Small intestine (tissue), 7 donors: ENCODE data around the gene RERG. TPM values are rescaled to one million over a fixed set of nuclear protein-coding genes. Genes with fewer than 3 reads are reported as not detected.
A peak's percentile ranks its signal among the peaks of the same experiment; 100 is the strongest.

ENCODE experiments used
- DNase-seq, 2 donors: peaks; one replicate each; pipeline versions ENCODE4 v3.0.0 to v3.0.0-alpha.2; 2013
- FAIRE-seq: peaks from 2 replicates; lab custom pipeline; 2012; peaks lifted over from hg19 to GRCh38; lab: Jason Lieb, UNC
- H3K27ac ChIP-seq, 3 donors: one replicate each; pipeline ENCODE4 v1.5.1; 2013; ENCODE audit warnings: low read length in 2 of 3, mild to moderate bottlenecking in 2 of 3, control low read depth in 1 of 3, inconsistent platforms in 1 of 3, low read depth in 1 of 3, moderate library complexity in 1 of 3
- H3K27me3 ChIP-seq, 3 donors: one replicate each; pipeline ENCODE4 v1.6.1; 2013; ENCODE audit warnings: low read length in 3 of 3, inconsistent platforms in 1 of 3; ENCODE audit not compliant: control insufficient read depth in 3 of 3, insufficient read depth in 3 of 3
- H3K36me3 ChIP-seq, 3 donors: one replicate each; pipeline ENCODE4 v1.6.1; 2013; ENCODE audit warnings: low read length in 3 of 3, inconsistent platforms in 1 of 3, low read depth in 1 of 3, mild to moderate bottlenecking in 1 of 3, moderate library complexity in 1 of 3; ENCODE audit not compliant: control insufficient read depth in 3 of 3, insufficient read depth in 2 of 3
- H3K4me1 ChIP-seq, 3 donors: one replicate each; pipeline ENCODE4 v1.6.1; 2013; ENCODE audit warnings: low read length in 2 of 3, inconsistent platforms in 1 of 3, low read depth in 1 of 3, mild to moderate bottlenecking in 1 of 3, moderate library complexity in 1 of 3; ENCODE audit not compliant: control insufficient read depth in 3 of 3, insufficient read depth in 2 of 3
- H3K4me3 ChIP-seq, 3 donors: one replicate each; pipeline ENCODE4 v1.5.1; 2013; ENCODE audit warnings: low read length in 3 of 3, control low read depth in 1 of 3, inconsistent platforms in 1 of 3, low read depth in 1 of 3, mild to moderate bottlenecking in 1 of 3, moderate library complexity in 1 of 3
- H3K9me3 ChIP-seq, 2 donors: one replicate each; pipeline ENCODE4 v1.6.1; 2013; ENCODE audit warnings: low read depth in 1 of 2, low read length in 1 of 2; ENCODE audit not compliant: control insufficient read depth in 2 of 2, insufficient read depth in 1 of 2
- WGBS, 3 donors: extraction: QIAGEN DNeasy Blood & Tissue Kit; methylation state at CpG; one replicate each; pipeline ENCODE4 v1.1.7; 2013; 5-methylcytosine and 5-hydroxymethylcytosine counted together
- polyA plus RNA-seq, 4 donors: library from polyadenylated mRNA; stranded (reverse) in 3 of 4; unstranded in 1 of 4; fragments of 200-250 nt in 3 of 4; fragments of 120-200 nt in 1 of 4; gene quantifications; one replicate each; pipeline versions ENCODE4 v1.2.1 to v1.2.3, GENCODE V29; 2013
- donor health status: healthy with polysubstance abuse.
- donor health status: control.
- donor health status: control.
- donor health status: Bipolar disorder and iron deficiency.
- donor health status: healthy.

Gene RERG
- polyA plus RNA-seq, 4 donors, result 0.45 to 4.9 (median 2.4) TPM

- Histone ChIP-seq H3K4me3 (no peak overlapping the region), H3K4me1 (no peaks in the 10 kb centered on the region), H3K36me3 (no peaks in the 10 kb centered on the region), H3K27ac (no peak overlapping the region), H3K27me3 (no peaks in the 10 kb centered on the region), H3K9me3 (no peaks in the 10 kb centered on the region)
- no peak for DNase-seq
- 67 to 77% (median 69%) methylated on average over 6 of the region's 6 CpGs for WGBS, 3 donors
- no peak for FAIRE-seq
These were observed 6.2 kb downstream of the RERG start for GRCh38 chr12:15214851-15215601.

- DNase-seq (no peak), FAIRE-seq (no peak)
- Histone ChIP-seq H3K4me3 (no peak overlapping the region), H3K27me3 (no peaks in the 10 kb centered on the region), H3K9me3 (no peaks in the 10 kb centered on the region), H3K4me1 (no peaks in the 10 kb centered on the region), H3K36me3 (no peaks in the 10 kb centered on the region), H3K27ac (no peak overlapping the region)
- WGBS, 3 donors, result 74 to 83% (median 81%) methylated on average over 2 of the region's 2 CpGs
These were observed 8.3 kb downstream of the RERG start for GRCh38 chr12:15212930-15213329.

- Histone ChIP-seq H3K27me3 (no peaks in the 10 kb centered on the region), H3K27ac (no peak overlapping the region), H3K4me1 (no peaks in the 10 kb centered on the region), H3K9me3 (no peaks in the 10 kb centered on the region), H3K36me3 (no peaks in the 10 kb centered on the region), H3K4me3 (no peak overlapping the region)
- FAIRE-seq (no peak), DNase-seq (no peak)
- WGBS, 3 donors, result 66 to 96% (median 86%) methylated on average over 1 of the region's 1 CpG
These were observed 11.4 kb downstream of the RERG start for GRCh38 chr12:15209782-15210181.

GRCh38 chr12:15208871-15209656 is 12.2 kb downstream of the RERG start:
- no peaks in the 10 kb centered on the region for H3K27me3 ChIP-seq
- H3K9me3 ChIP-seq, result no peaks in the 10 kb centered on the region
- H3K27ac ChIP-seq, result peak overlapping the region in 1 of 3 donors; percentile 26
- H3K36me3 ChIP-seq, result no peaks in the 10 kb centered on the region
- no peaks in the 10 kb centered on the region for H3K4me1 ChIP-seq
- 81 to 87% (median 87%) methylated on average over 7 of the region's 7 CpGs for WGBS, 3 donors
- no peak for DNase-seq
- H3K4me3 ChIP-seq, result no peak overlapping the region
- no peak for FAIRE-seq

GRCh38 chr12:15208140-15208539 is 13.1 kb downstream of the RERG start:
- Histone ChIP-seq H3K27me3 (no peaks in the 10 kb centered on the region), H3K4me3 (no peak overlapping the region), H3K9me3 (no peaks in the 10 kb centered on the region), H3K27ac (no peak overlapping the region), H3K36me3 (no peaks in the 10 kb centered on the region), H3K4me1 (no peaks in the 10 kb centered on the region)
- 56 to 72% (median 61%) methylated on average over 2 of the region's 2 CpGs for WGBS, 3 donors
- DNase-seq (no peak), FAIRE-seq (no peak)

GRCh38 chr12:15206831-15207389 is 14.3 kb downstream of the RERG start:
- Histone ChIP-seq H3K27ac (peak overlapping the region in 1 of 3 donors; percentile 34), H3K9me3 (no peaks in the 10 kb centered on the region), H3K4me1 (no peaks in the 10 kb centered on the region), H3K36me3 (no peaks in the 10 kb centered on the region), H3K4me3 (no peak overlapping the region), H3K27me3 (no peaks in the 10 kb centered on the region)
- DNase-seq (no peak), FAIRE-seq (no peak)
- 58 to 77% (median 71%) methylated on average over 4 of the region's 4 CpGs for WGBS, 3 donors

GRCh38 chr12:15206338-15206737 is 14.9 kb downstream of the RERG start:
- Histone ChIP-seq H3K4me3 (no peak overlapping the region), H3K36me3 (no peaks in the 10 kb centered on the region), H3K4me1 (no peaks in the 10 kb centered on the region), H3K27me3 (no peaks in the 10 kb centered on the region), H3K9me3 (no peaks in the 10 kb centered on the region), H3K27ac (no peak overlapping the region)
- FAIRE-seq (no peak), DNase-seq (no peak)
- WGBS, 3 donors, result 75 to 76% (median 76%) methylated on average over 4 of the region's 4 CpGs

- DNase-seq (no peak), FAIRE-seq (no peak)
- Histone ChIP-seq H3K36me3 (no peaks in the 10 kb centered on the region), H3K4me1 (no peaks in the 10 kb centered on the region), H3K9me3 (no peaks in the 10 kb centered on the region), H3K27me3 (no peaks in the 10 kb centered on the region), H3K4me3 (no peak overlapping the region), H3K27ac (no peak overlapping the region)
- 73 to 85% (median 80%) methylated on average over 8 of the region's 8 CpGs for WGBS, 3 donors
These were observed 15.7 kb downstream of the RERG start for GRCh38 chr12:15205341-15206010.
